Fibroblast of lung (primary cell): Measurements from ENCODE around the gene KLHL14. TPM values are rescaled to one million over a fixed set of nuclear protein-coding genes. Genes with fewer than 3 reads are reported as not detected.

Experiments
- DNase-seq, 2 donors: peaks; one replicate each; pipeline versions ENCODE4 v3.0.0 to v3.0.0-alpha.2; 2010; ENCODE audit warnings: low read depth in 2 of 2
- H2AFZ ChIP-seq: 2 replicates; pipeline ENCODE4 v1.5.1; 2012; ENCODE audit warnings: low read length, control low read depth, inconsistent platforms
- H3K27ac ChIP-seq: 2 replicates; pipeline ENCODE4 v1.5.1; 2011; ENCODE audit warnings: low read length, control low read depth; ENCODE audit not compliant: insufficient read depth
- H3K27me3 ChIP-seq: 2 replicates; pipeline ENCODE4 v1.5.1; 2011; ENCODE audit warnings: mild to moderate bottlenecking, low read length; ENCODE audit not compliant: control insufficient read depth, insufficient read depth
- H3K36me3 ChIP-seq: 2 replicates; pipeline ENCODE4 v1.5.1; 2011; ENCODE audit warnings: low read length; ENCODE audit not compliant: control insufficient read depth, insufficient read depth
- H3K4me1 ChIP-seq: 2 replicates; pipeline ENCODE4 v1.5.1; 2011; ENCODE audit warnings: low read length; ENCODE audit not compliant: control insufficient read depth, insufficient read depth; ENCODE audit errors: extremely low read depth
- H3K4me2 ChIP-seq: 2 replicates; pipeline ENCODE4 v1.5.1; 2011; ENCODE audit warnings: low read length, control low read depth; ENCODE audit not compliant: insufficient read depth; ENCODE audit errors: extremely low read depth
- H3K4me3 ChIP-seq, 4 experiments: fragments of 200-600 bp in 1 of 4; sonication (generic) in 1 of 4; replicated peaks in 1 of 4; 2 replicates each; pipeline ENCODE4 v1.5.1; 2011 to 2016; ENCODE audit warnings: low read length in 4 of 4, low read depth in 3 of 4, mild to moderate bottlenecking in 3 of 4, control low read depth in 2 of 4, inconsistent platforms in 1 of 4, mixed read lengths in 1 of 4; ENCODE audit not compliant: insufficient read depth in 1 of 4; ENCODE audit errors: control extremely low read depth in 1 of 4
- H3K79me2 ChIP-seq: 2 replicates; pipeline ENCODE4 v1.5.1; 2012; ENCODE audit warnings: mild to moderate bottlenecking, low read length, inconsistent platforms; ENCODE audit not compliant: control insufficient read depth, insufficient read depth
- H3K9ac ChIP-seq: 2 replicates; pipeline ENCODE4 v1.5.1; 2011; ENCODE audit warnings: mild to moderate bottlenecking, low read length, control low read depth; ENCODE audit not compliant: insufficient read depth
- H3K9me3 ChIP-seq: 2 replicates; pipeline ENCODE4 v1.5.1; 2012; ENCODE audit warnings: low read depth, low read length; ENCODE audit not compliant: control insufficient read depth, insufficient read depth
- H4K20me1 ChIP-seq: 2 replicates; pipeline ENCODE4 v1.5.1; 2011; ENCODE audit warnings: low read length; ENCODE audit not compliant: control insufficient read depth, insufficient read depth; ENCODE audit errors: extremely low read depth
- CTCF ChIP-seq, 2 donors: IDR thresholded peaks in 1 of 2; conservative IDR thresholded peaks in 1 of 2; 1 replicate in 1 of 2; 2 replicates in 1 of 2; pipeline ENCODE4 v1.5.1; 2011 to 2012; ENCODE audit warnings: low read length in 2 of 2, control low read depth in 1 of 2, inconsistent platforms in 1 of 2, low read depth in 1 of 2, mild to moderate bottlenecking in 1 of 2
- EZH2 ChIP-seq: IDR thresholded peaks from 2 replicates; pipeline ENCODE4 v1.5.1; 2012; ENCODE audit warnings: low read length, control low read depth, mild to moderate bottlenecking; ENCODE audit errors: missing control alignments
- polyA plus RNA-seq, 2 donors: library from polyadenylated mRNA; depleted of rRNA in 1 of 2; stranded (reverse) in 1 of 2; unstranded in 1 of 2; fragments of >200 nt; gene quantifications; 2 replicates each; pipeline ENCODE4 v1.2.1, GENCODE V29; 2011 to 2012; ENCODE audit warnings: missing spikeins in 1 of 2
- total RNA-seq: library from RNA; depleted of rRNA; stranded (reverse); fragments of >200 nt; gene quantifications from 2 replicates; pipeline ENCODE4 v1.2.1, GENCODE V29; 2014

The KLHL14 gene
- total and polyA plus RNA-seq, 2 donors (not counting 1 experiment from before 2014, with no cell fraction given) = not detected

- peaks cover 14% of the 10 kb centered on the region for H3K27me3 ChIP-seq
Measured at GRCh38 chr18:32771169-32771751, 1.6 kb downstream of the KLHL14 start.

GRCh38 chr18:32770666-32771168, 2.1 kb downstream of the KLHL14 start:
- Histone ChIP-seq H3K27me3 (peaks cover 14% of the 10 kb centered on the region), H3K9ac (no peak overlapping the region), H3K4me2 (no peak overlapping the region), H4K20me1 (no peaks in the 10 kb centered on the region), H3K79me2 (no peaks in the 10 kb centered on the region), H3K9me3 (no peaks in the 10 kb centered on the region), H2AFZ (no peak overlapping the region), H3K36me3 (no peaks in the 10 kb centered on the region), H3K4me3 (peak overlapping the region in 1 of 4 experiments; percentile 45), H3K27ac (no peak overlapping the region), H3K4me1 (no peaks in the 10 kb centered on the region)
- TF ChIP-seq CTCF (conservative IDR thresholded peaks at IDR 0.05 in 1 of 2, IDR thresholded peaks at IDR 0.05 in 1 of 2; ENCODE audit: low read depth in 1 of 2, low read length in 2 of 2) = no peak
- no peak for DNase-seq

More at GRCh38 chr18:32771169-32771751, 1.6 kb downstream of the KLHL14 start:
- Histone ChIP-seq H3K9ac (no peak overlapping the region), H2AFZ (no peak overlapping the region), H3K4me3 (peak overlapping the region in 1 of 4 experiments; percentile 45), H3K4me1 (no peaks in the 10 kb centered on the region), H3K79me2 (no peaks in the 10 kb centered on the region), H3K27ac (no peak overlapping the region), H3K36me3 (no peaks in the 10 kb centered on the region), H3K9me3 (no peaks in the 10 kb centered on the region), H4K20me1 (no peaks in the 10 kb centered on the region), H3K4me2 (no peak overlapping the region)
- no peak for TF ChIP-seq CTCF (conservative IDR thresholded peaks at IDR 0.05 in 1 of 2, IDR thresholded peaks at IDR 0.05 in 1 of 2; ENCODE audit: low read depth in 1 of 2, low read length in 2 of 2)
- TF ChIP-seq EZH2 = peak; percentile 87
- DNase-seq = peak in 1 of 2 donors; percentile 18

- H2AFZ ChIP-seq = no peak overlapping the region
- peaks cover 14% of the 10 kb centered on the region for H3K27me3 ChIP-seq
- no peaks in the 10 kb centered on the region for H3K79me2 ChIP-seq
- H3K4me1 ChIP-seq = no peaks in the 10 kb centered on the region
- H3K36me3 ChIP-seq = no peaks in the 10 kb centered on the region
- no peaks in the 10 kb centered on the region for H3K9me3 ChIP-seq
- no peak overlapping the region for H3K4me2 ChIP-seq
- no peak overlapping the region for H3K4me3 ChIP-seq
- DNase-seq = no peak
- no peak overlapping the region for H3K9ac ChIP-seq
- TF ChIP-seq CTCF (conservative IDR thresholded peaks at IDR 0.05 in 1 of 2, IDR thresholded peaks at IDR 0.05 in 1 of 2; ENCODE audit: low read depth in 1 of 2, low read length in 2 of 2) (no peak), EZH2 (no peak)
- H3K27ac ChIP-seq = no peak overlapping the region
- H4K20me1 ChIP-seq = no peaks in the 10 kb centered on the region
Measured at GRCh38 chr18:32770054-32770665, 2.7 kb downstream of the KLHL14 start.
